ENCODE measurements around the gene TRPV4. TPM values are rescaled to one million over a fixed set of nuclear protein-coding genes. Genes with fewer than 3 reads are reported as not detected.

Gene TRPV4
- total RNA-seq, 1 experiment from 2014 or later, result 2.9 TPM

GRCh38 chr12:109737126-109737525 is 96.1 kb downstream of the TRPV4 start:
- H3K4me3 Mint-ChIP-seq, result no peak overlapping the region

More at GRCh38 chr12:109737126-109737525, 96.1 kb downstream of the TRPV4 start:
- peaks cover 34% of the 10 kb centered on the region for H3K4me1 Mint-ChIP-seq
- H3K36me3 Mint-ChIP-seq, result no peaks in the 10 kb centered on the region
- no peak for TF ChIP-seq NR3C1 (CRISPR knock-in tag; conservative IDR thresholded peaks at IDR 0.05; ENCODE audit: low read depth)
- TF ChIP-seq MXD4 (CRISPR knock-in tag; IDR thresholded peaks at IDR 0.05; ENCODE audit: borderline replicate concordance), result no peak
- no peak for TF ChIP-seq NFATC4 (CRISPR knock-in tag; IDR thresholded peaks at IDR 0.05)
- TF ChIP-seq ETV6 (CRISPR knock-in tag; IDR thresholded peaks at IDR 0.05), result no peak
- no peak for TF ChIP-seq ZNF512 (CRISPR knock-in tag; IDR thresholded peaks at IDR 0.05; ENCODE audit: borderline replicate concordance)
- no peak for TF ChIP-seq GRHL2 (CRISPR knock-in tag; IDR thresholded peaks at IDR 0.05; ENCODE audit: insufficient replicate concordance, severe bottlenecking)
- TF ChIP-seq EMX1 (CRISPR knock-in tag; IDR thresholded peaks at IDR 0.05), result no peak
- TF ChIP-seq ZNF281 (CRISPR knock-in tag; IDR thresholded peaks at IDR 0.05), result no peak
- no peak for TF ChIP-seq GABPB1 (CRISPR knock-in tag; IDR thresholded peaks at IDR 0.05)
- TF ChIP-seq TP53 (CRISPR knock-in tag; IDR thresholded peaks at IDR 0.05), result no peak
- TF ChIP-seq SP1 (CRISPR knock-in tag; conservative IDR thresholded peaks at IDR 0.05), result no peak
- no peak for TF ChIP-seq ZBTB21 (CRISPR knock-in tag; IDR thresholded peaks at IDR 0.05; ENCODE audit: borderline replicate concordance)
- TF ChIP-seq ATF1 (CRISPR knock-in tag; IDR thresholded peaks at IDR 0.05), result no peak
- TF ChIP-seq CDX4 (CRISPR knock-in tag; IDR thresholded peaks at IDR 0.05; ENCODE audit: borderline replicate concordance), result no peak
- TF ChIP-seq ZBTB43 (CRISPR knock-in tag; IDR thresholded peaks at IDR 0.05), result no peak
- TF ChIP-seq ZNF219 (CRISPR knock-in tag; IDR thresholded peaks at IDR 0.05; ENCODE audit: borderline replicate concordance), result no peak
- TF ChIP-seq ZNF423 (CRISPR knock-in tag; IDR thresholded peaks at IDR 0.05), result no peak
- no peak for TF ChIP-seq FOXP1 (CRISPR knock-in tag; IDR thresholded peaks at IDR 0.05; ENCODE audit: borderline replicate concordance)
- TF ChIP-seq PREB (CRISPR knock-in tag; IDR thresholded peaks at IDR 0.05; ENCODE audit: borderline replicate concordance), result no peak
- TF ChIP-seq FOXP4 (CRISPR knock-in tag; IDR thresholded peaks at IDR 0.05), result no peak
- POLR2A ChIA-PET, result interaction anchor here (0.5 kb wide), 1 partner anchor 22 kb away, joined by 3 read pairs; no protein-coding TSS in a partner anchor
- H3K9me3 Mint-ChIP-seq, result no peaks in the 10 kb centered on the region
- ATAC-seq (no peak), DNase-seq (ENCODE audit: low spot score) (peak; percentile 4)
- H3K27me3 Mint-ChIP-seq (ENCODE audit: low read depth), result no peaks in the 10 kb centered on the region
- CTCF ChIA-PET, result interaction anchor here (0.6 to 5.4 kb wide), 7 partner anchors 18 to 161 kb away, joined by 3 to 50 read pairs (median 6); no protein-coding TSS in a partner anchor
- H3K27ac Mint-ChIP-seq, result no peak overlapping the region
